HepG2 (cell line): ENCODE measurements around the gene METRN. TPM values are rescaled to one million over a fixed set of nuclear protein-coding genes. Genes with fewer than 3 reads are reported as not detected.

ENCODE experiments used
- CC2D1A ChIP-seq: sonication (generic); formaldehyde crosslinking; IDR thresholded peaks from 2 replicates; pipeline ENCODE4 v1.8.1; 2023; ENCODE audit warnings: mild to moderate bottlenecking, missing genetic modification reagents
- GFI1 ChIP-seq: sonication (generic); formaldehyde crosslinking; IDR thresholded peaks from 2 replicates; pipeline ENCODE4 v1.5.0; 2020; ENCODE audit warnings: missing genetic modification reagents, mild to moderate bottlenecking, borderline replicate concordance
- IRF2 ChIP-seq: IDR thresholded peaks from 2 replicates; pipeline ENCODE4 v1.6.1; 2018; ENCODE audit warnings: missing genetic modification reagents, missing compliant biosample characterization
- ISL2 ChIP-seq: sonication (generic); formaldehyde crosslinking; IDR thresholded peaks from 2 replicates; pipeline ENCODE4 v1.5.0; 2020; ENCODE audit warnings: missing genetic modification reagents
- MIER3 ChIP-seq: IDR thresholded peaks from 2 replicates; pipeline ENCODE4 v1.6.1; 2016; ENCODE audit warnings: missing compliant biosample characterization, borderline replicate concordance
- PHF21A ChIP-seq: sonication (generic); formaldehyde crosslinking; IDR thresholded peaks from 2 replicates; pipeline ENCODE4 v1.5.0; 2020; ENCODE audit warnings: mild to moderate bottlenecking, missing genetic modification reagents
- RAD51 ChIP-seq: fragments of 450-650 bp; IDR thresholded peaks from 2 replicates; pipeline ENCODE4 v1.6.1; 2016; ENCODE audit warnings: borderline replicate concordance
- RBFOX2 ChIP-seq: fragments of 200-400 bp; formaldehyde crosslinking; IDR thresholded peaks from 2 replicates; pipeline ENCODE4 v1.6.1; 2017; ENCODE audit warnings: low read depth, mild to moderate bottlenecking, low read length
- SRSF4 ChIP-seq: fragments of 200-400 bp; formaldehyde crosslinking; IDR thresholded peaks from one replicate; pipeline ENCODE4 v1.6.1; 2018; ENCODE audit warnings: mild to moderate bottlenecking, low read depth, low read length, moderate library complexity; ENCODE audit not compliant: poor library complexity, severe bottlenecking
- TSC22D2 ChIP-seq: sonication (generic); formaldehyde crosslinking; IDR thresholded peaks from 2 replicates; pipeline ENCODE4 v1.5.1; 2020; ENCODE audit warnings: missing genetic modification reagents, mild to moderate bottlenecking, borderline replicate concordance
- ZBTB7B ChIP-seq: sonication (generic); formaldehyde crosslinking; IDR thresholded peaks from 2 replicates; pipeline ENCODE4 v1.4.0; 2020; ENCODE audit warnings: missing genetic modification reagents
- ZBTB8A ChIP-seq: sonication (generic); formaldehyde crosslinking; IDR thresholded peaks from 2 replicates; pipeline ENCODE4 v1.4.0; 2020; ENCODE audit warnings: mild to moderate bottlenecking, low read depth, missing genetic modification reagents, borderline replicate concordance
- ZMYM4 ChIP-seq: sonication (generic); formaldehyde crosslinking; IDR thresholded peaks from 2 replicates; pipeline ENCODE4 v1.8.1; 2023; ENCODE audit warnings: mild to moderate bottlenecking, missing genetic modification reagents
- ZNF160 ChIP-seq: sonication (generic); formaldehyde crosslinking; IDR thresholded peaks from 2 replicates; pipeline ENCODE4 v1.8.0; 2022; ENCODE audit warnings: mild to moderate bottlenecking, inconsistent platforms, missing genetic modification reagents
- ZNF232 ChIP-seq: sonication (generic); formaldehyde crosslinking; IDR thresholded peaks from 2 replicates; pipeline ENCODE4 v1.4.0; 2020; ENCODE audit warnings: missing genetic modification reagents, borderline replicate concordance
- ZNF354B ChIP-seq: sonication (generic); formaldehyde crosslinking; IDR thresholded peaks from 2 replicates; pipeline ENCODE4 v1.8.0; 2022; ENCODE audit warnings: mild to moderate bottlenecking, missing genetic modification reagents
- ZNF772 ChIP-seq: sonication (generic); formaldehyde crosslinking; IDR thresholded peaks from 2 replicates; pipeline ENCODE4 v1.5.0; 2020; ENCODE audit warnings: mild to moderate bottlenecking, missing genetic modification reagents
- polyA plus RNA-seq, 8 experiments: library from polyadenylated mRNA; depleted of rRNA in 3 of 8; stranded (reverse) in 7 of 8; unstranded in 1 of 8; fragments of >200 nt; fragmentation: Illumina TruSeq in 4 of 8; extraction: Trizol in 4 of 8; gene quantifications; 2 replicates each; pipeline versions ENCODE4 v1.2.1 to v1.2.3, GENCODE V29; 2011 to 2016; ENCODE audit warnings: low read depth in 4 of 8, missing spikeins in 1 of 8, mixed read lengths in 1 of 8; ENCODE audit not compliant: insufficient read depth in 1 of 8
- total RNA-seq, 5 experiments: library from RNA; depleted of rRNA; stranded (reverse); fragments of >200 nt; fragmentation: Illumina TruSeq; extraction: Trizol; gene quantifications; 2 replicates each; pipeline ENCODE4 v1.2.3, GENCODE V29; 2016; ENCODE audit warnings: low read depth in 1 of 5
- TF ChIP-seq, protein P1 (sequence below): sonication (generic); formaldehyde crosslinking; IDR thresholded peaks from 2 replicates; pipeline ENCODE4 v1.4.0; 2020; ENCODE audit warnings: missing genetic modification reagents
- TF ChIP-seq, protein P2 (sequence below): sonication (generic); formaldehyde crosslinking; IDR thresholded peaks from 2 replicates; pipeline ENCODE4 v1.9.0; 2022; ENCODE audit warnings: low read depth, missing genetic modification reagents
- TF ChIP-seq, protein P3 (sequence below): IDR thresholded peaks from 2 replicates; pipeline ENCODE4 v1.6.1; 2016; ENCODE audit warnings: mild to moderate bottlenecking
- TF ChIP-seq, protein P4 (sequence below), 2 experiments: fragments of 450-650 bp in 1 of 2; sonication (generic) in 1 of 2; formaldehyde crosslinking; IDR thresholded peaks; 2 replicates each; pipeline versions ENCODE4 v1.5.0 to v1.8.0; 2020 to 2022; ENCODE audit warnings: mild to moderate bottlenecking in 1 of 2, missing genetic modification reagents in 1 of 2
- TF ChIP-seq, protein P5 (sequence below): sonication (generic); formaldehyde crosslinking; IDR thresholded peaks from 2 replicates; pipeline ENCODE4 v1.4.0; 2020; ENCODE audit warnings: missing genetic modification reagents
- TF ChIP-seq, protein P6 (sequence below): sonication (generic); formaldehyde crosslinking; IDR thresholded peaks from 2 replicates; pipeline ENCODE4 v1.4.0; 2020; ENCODE audit warnings: mild to moderate bottlenecking, missing genetic modification reagents

The METRN gene
- total and polyA plus RNA-seq, 2 of the 13 experiments (the other 11 are each of a cell fraction or from before 2014, with no cell fraction given): 25.5 to 46.1 TPM

DNA sequence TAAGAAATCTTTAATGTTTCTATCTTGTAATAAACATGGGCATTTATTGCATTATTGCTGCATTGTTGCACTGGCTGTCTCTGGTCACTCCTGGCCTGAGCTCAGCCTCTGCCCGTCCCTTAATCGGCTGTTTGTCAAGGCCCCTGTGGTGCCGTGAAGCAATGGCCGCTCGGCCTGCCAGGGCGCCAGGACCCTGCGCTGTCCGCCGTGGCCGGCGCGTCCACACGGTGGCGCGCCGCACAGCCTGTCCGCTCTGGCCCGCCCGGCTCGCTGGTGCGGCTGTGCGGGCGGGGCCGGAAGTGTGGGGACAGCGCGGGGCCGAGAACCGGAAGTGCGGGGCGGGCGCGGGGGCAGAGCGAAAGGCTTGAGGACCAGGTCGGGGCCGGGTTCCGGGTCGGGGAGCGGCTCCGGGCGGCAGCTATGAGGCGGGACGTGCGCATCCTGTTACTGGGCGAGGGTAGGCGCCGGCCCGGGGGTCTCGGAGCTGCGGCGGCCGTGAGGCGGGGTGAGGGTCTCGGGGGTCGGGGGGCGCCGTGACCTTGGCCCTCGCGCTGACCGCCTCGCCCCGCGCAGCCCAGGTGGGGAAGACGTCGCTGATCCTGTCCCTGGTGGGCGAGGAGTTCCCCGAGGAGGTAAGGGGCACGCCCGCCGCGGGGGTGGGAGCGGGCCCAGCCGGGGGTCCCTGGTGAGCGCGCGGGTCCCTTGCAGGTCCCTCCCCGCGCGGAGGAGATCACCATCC is 47.0 kb upstream of the METRN start, which contains the start of gene RHOT2 (continued):
- TF ChIP-seq, protein P1, sequence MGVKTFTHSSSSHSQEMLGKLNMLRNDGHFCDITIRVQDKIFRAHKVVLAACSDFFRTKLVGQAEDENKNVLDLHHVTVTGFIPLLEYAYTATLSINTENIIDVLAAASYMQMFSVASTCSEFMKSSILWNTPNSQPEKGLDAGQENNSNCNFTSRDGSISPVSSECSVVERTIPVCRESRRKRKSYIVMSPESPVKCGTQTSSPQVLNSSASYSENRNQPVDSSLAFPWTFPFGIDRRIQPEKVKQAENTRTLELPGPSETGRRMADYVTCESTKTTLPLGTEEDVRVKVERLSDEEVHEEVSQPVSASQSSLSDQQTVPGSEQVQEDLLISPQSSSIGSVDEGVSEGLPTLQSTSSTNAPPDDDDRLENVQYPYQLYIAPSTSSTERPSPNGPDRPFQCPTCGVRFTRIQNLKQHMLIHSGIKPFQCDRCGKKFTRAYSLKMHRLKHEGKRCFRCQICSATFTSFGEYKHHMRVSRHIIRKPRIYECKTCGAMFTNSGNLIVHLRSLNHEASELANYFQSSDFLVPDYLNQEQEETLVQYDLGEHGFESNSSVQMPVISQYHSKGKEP (CRISPR knock-in tag): no peak; the same call in 1 of the 2 replicates
- TF ChIP-seq MIER3 (CRISPR knock-in tag) (peak; percentile 44; the same call in 1 of the 2 replicates), PHF21A (CRISPR knock-in tag) (no peak; the same call in none of the 2 replicates), TSC22D2 (CRISPR knock-in tag) (peak; percentile 92), ZNF232 (peak; percentile 51; the same call in 1 of the 2 replicates), ZNF354B (CRISPR knock-in tag) (no peak), ZBTB8A (CRISPR knock-in tag) (no peak), ZNF160 (CRISPR knock-in tag) (no peak; the same call in 1 of the 2 replicates), ZMYM4 (CRISPR knock-in tag) (peak; percentile 95), GFI1 (CRISPR knock-in tag) (no peak), SRSF4 (no peak), RBFOX2 (peak; percentile 84), IRF2 (peak; percentile 86; the same call in 1 of the 2 replicates), ZBTB7B (CRISPR knock-in tag) (peak; percentile 46; the same call in 1 of the 2 replicates), RAD51 (no peak), CC2D1A (no peak), ISL2 (CRISPR knock-in tag) (no peak; the same call in 1 of the 2 replicates), ZNF772 (CRISPR knock-in tag) (peak; percentile 33; the same call in 1 of the 2 replicates)
- TF ChIP-seq, protein P2, sequence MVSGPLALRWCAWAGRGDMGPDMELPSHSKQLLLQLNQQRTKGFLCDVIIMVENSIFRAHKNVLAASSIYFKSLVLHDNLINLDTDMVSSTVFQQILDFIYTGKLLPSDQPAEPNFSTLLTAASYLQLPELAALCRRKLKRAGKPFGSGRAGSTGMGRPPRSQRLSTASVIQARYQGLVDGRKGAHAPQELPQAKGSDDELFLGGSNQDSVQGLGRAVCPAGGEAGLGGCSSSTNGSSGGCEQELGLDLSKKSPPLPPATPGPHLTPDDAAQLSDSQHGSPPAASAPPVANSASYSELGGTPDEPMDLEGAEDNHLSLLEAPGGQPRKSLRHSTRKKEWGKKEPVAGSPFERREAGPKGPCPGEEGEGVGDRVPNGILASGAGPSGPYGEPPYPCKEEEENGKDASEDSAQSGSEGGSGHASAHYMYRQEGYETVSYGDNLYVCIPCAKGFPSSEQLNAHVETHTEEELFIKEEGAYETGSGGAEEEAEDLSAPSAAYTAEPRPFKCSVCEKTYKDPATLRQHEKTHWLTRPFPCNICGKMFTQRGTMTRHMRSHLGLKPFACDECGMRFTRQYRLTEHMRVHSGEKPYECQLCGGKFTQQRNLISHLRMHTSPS (CRISPR knock-in tag): no peak; the same call in 1 of the 2 replicates
- TF ChIP-seq, protein P3, sequence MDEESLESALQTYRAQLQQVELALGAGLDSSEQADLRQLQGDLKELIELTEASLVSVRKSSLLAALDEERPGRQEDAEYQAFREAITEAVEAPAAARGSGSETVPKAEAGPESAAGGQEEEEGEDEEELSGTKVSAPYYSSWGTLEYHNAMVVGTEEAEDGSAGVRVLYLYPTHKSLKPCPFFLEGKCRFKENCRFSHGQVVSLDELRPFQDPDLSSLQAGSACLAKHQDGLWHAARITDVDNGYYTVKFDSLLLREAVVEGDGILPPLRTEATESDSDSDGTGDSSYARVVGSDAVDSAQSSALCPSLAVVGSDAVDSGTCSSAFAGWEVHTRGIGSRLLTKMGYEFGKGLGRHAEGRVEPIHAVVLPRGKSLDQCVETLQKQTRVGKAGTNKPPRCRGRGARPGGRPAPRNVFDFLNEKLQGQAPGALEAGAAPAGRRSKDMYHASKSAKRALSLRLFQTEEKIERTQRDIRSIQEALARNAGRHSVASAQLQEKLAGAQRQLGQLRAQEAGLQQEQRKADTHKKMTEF (CRISPR knock-in tag): peak; percentile 64
- TF ChIP-seq, protein P4, sequence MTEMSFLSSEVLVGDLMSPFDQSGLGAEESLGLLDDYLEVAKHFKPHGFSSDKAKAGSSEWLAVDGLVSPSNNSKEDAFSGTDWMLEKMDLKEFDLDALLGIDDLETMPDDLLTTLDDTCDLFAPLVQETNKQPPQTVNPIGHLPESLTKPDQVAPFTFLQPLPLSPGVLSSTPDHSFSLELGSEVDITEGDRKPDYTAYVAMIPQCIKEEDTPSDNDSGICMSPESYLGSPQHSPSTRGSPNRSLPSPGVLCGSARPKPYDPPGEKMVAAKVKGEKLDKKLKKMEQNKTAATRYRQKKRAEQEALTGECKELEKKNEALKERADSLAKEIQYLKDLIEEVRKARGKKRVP (CRISPR knock-in tag; IDR thresholded peaks at IDR 0.05): peak in 1 of 2 experiments; percentile 54; a peak in 1 of 4 replicates
- TF ChIP-seq, protein P5, sequence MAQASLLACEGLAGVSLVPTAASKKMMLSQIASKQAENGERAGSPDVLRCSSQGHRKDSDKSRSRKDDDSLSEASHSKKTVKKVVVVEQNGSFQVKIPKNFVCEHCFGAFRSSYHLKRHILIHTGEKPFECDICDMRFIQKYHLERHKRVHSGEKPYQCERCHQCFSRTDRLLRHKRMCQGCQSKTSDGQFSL: peak; percentile 59; the same call in 1 of the 2 replicates
- TF ChIP-seq, protein P6, sequence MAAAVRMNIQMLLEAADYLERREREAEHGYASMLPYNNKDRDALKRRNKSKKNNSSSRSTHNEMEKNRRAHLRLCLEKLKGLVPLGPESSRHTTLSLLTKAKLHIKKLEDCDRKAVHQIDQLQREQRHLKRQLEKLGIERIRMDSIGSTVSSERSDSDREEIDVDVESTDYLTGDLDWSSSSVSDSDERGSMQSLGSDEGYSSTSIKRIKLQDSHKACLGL (CRISPR knock-in tag): peak; percentile 71
